GM19372 (cell line): Measurements from ENCODE around the gene LCTL.

ENCODE experiments used
- ATAC-seq: cut with Tn5 transposase; IDR thresholded peaks from one replicate; pipeline ENCODE4 v1.9.1; 2021; ENCODE audit warnings: mild to moderate bottlenecking, low read depth, moderate library complexity; ENCODE audit not compliant: unreplicated experiment

The LCTL gene, protein sequence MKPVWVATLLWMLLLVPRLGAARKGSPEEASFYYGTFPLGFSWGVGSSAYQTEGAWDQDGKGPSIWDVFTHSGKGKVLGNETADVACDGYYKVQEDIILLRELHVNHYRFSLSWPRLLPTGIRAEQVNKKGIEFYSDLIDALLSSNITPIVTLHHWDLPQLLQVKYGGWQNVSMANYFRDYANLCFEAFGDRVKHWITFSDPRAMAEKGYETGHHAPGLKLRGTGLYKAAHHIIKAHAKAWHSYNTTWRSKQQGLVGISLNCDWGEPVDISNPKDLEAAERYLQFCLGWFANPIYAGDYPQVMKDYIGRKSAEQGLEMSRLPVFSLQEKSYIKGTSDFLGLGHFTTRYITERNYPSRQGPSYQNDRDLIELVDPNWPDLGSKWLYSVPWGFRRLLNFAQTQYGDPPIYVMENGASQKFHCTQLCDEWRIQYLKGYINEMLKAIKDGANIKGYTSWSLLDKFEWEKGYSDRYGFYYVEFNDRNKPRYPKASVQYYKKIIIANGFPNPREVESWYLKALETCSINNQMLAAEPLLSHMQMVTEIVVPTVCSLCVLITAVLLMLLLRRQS

DNA sequence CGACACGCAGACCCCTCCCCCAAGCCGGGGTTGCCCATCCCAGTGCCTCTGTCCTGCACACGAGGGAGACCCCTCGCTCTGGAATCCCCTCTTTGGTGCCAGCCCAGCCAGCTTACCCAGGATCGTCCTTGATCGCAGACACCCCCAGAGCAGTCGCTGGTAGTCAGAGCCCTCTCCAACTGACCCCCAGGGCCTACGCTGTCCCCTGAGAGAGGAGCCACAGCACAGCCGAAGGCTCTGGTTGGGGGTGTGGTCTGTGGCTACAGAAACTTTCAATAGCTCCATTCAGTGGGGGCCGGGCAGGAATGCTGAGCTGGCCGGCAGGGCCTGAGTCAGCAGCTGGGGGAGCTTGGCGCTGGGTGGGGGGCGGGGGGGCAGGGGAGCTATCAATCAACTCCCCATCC is at the start of gene LCTL:
Gene LCTL, minus strand, starts transcription at position 258 of the 404 bp plus-strand sequence. CDS start 633 bp downstream, outside the sequence.
- no peak for ATAC-seq

DNA sequence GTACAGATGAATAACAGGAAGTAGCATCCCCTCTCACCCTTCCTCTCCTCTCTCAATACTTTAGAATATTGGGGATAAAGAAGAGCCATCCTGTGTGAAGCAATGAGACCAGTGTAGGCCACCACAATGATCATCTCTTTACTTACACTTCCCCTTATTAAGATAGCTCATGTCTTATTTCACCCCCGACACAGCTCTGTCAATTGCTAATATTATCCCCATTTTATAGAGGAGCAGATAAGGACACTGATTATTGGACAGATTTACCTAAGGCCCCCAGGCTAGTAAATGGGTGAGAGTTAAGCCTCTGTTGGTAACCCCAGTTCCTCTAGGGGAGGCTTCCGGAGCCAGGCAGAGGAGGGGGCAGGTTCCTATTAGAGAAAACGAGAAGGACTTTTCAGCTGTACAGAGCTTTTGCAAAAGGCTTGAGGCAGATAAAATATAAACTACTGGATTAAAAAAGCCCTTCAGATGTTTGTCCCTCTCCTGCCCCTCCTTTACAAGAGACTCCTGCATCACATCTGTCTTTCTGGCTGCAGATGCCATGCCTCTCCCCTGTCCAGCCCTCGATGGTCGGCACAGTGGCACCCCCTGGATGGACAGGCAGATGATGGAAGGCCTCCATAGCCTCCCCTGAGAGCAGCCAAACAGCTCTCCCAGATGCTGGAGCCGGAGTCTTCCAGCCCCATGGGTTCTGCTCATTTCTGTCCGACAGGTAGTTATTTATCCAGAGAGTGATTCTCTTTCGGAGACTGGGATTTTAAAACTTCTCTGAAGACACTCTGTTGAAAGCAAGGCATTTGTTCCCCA is 49.4 kb upstream of the LCTL start:
- no peak for ATAC-seq

DNA sequence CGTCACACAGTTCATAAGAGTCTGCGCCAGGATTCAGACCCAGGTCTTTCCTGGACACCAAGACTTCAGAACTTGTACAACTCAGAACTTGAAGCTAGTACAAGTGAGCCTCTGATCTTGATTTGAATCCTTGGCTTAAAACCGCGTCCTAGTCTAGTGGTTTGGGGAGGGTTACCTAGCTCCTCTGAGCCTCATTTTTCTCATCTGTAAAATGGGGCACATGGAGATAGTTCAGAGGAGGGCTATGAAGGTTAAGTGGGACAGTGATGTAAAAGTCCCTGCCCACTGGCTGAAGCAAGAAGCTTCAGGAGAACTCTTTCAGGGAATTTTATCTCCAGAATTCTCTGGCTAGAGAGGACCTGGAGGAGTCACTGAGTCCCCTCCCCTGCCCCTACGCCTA is 48.7 kb upstream of the LCTL start:
- no peak for ATAC-seq

DNA sequence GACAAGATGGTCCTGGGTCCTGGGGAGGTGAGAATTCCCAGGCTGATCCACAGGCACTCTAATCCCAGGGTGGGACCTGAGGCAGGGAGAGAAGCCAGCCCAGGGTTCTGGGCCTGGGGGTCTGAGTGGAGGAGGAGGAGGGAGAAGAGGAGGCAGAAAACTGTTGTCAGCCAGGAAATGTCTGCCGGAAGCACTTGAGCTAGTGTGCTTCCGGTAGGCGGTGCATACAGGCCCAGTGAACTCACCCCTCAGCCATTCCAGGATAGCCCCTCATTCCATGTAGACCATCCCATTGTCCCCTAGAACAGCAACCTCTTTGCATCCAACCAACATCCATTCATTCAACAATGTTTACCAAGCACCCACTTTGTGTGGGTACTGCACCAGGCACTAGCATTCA is 47.9 kb upstream of the LCTL start:
- no peak for ATAC-seq

DNA sequence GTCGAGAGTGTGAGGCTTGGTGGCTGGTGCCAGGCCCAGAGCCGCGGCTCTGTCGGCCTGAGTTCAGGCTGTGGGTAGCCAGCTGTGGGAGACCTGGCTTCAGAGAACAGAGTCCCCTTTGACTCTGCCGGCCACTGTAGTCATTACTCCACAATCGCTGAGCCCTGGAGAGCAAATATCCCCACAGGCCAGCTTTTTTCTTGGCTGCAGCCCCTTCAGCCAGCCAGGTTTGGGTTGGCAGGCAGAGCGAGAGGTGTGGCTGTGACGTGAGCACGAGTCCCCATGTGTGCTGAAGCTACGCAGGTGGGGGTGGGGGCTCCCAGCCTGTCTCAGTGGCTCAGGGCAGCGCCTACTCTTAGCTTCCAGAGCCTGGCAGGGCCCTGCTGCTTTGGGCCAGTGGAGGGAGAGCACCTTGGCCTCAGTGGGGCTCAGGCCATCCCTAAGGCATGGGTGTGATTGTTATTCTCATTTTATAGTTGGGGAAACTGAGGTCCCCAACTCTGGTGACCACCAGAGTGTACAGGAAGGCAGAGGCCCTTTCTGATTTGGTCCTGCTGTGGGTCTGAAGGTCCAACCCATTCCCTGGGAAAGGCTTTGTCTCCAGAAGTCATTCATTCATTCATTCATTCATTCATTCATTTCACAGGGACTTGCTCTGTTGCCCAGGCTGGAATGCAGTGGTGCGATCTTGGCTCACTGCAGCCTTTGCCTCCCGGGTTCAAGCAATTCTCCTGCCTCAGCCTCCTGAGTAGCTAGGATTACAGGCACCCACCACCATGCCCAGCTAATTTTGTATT is 45.7 kb upstream of the LCTL start:
- no peak for ATAC-seq

DNA sequence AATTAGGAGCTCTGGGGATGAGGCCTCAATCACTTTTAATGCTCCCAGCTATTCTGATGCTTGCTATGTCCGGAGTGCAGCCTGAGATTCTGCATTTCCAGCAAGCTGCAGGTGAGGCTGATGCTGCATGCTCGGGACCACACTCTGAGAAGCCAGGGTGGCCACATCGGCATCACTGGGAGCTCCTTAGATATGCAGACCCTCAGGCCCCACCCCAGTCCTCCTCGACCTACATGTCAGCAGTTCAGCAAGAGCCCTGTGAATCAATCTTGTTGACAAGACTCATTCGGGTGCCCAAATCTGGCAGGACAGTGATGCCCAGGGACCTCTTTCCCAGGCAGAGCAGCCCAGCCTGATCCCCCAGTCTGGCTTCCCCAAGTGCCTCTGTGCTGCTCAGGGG is 44.1 kb upstream of the LCTL start:
- no peak for ATAC-seq

DNA sequence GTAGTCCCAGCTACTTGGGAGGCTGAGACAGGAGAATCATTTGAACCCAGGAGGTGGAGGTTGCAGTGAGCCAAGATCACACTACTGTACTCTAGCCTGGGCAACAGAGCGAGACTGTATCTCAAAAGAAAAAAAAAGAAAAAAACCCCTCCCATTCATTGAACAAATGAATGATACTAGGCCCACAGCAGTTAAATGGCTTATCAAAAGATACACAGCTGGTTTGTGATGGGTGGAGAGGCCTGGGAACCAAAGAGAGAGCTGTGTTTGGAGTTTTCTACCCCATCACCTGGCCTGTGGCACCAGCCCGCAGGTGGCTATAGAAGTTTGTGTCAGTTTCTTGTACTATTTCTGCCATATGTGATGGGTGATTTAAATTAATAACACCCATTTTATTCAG is 43.1 kb upstream of the LCTL start:
- no peak for ATAC-seq

DNA sequence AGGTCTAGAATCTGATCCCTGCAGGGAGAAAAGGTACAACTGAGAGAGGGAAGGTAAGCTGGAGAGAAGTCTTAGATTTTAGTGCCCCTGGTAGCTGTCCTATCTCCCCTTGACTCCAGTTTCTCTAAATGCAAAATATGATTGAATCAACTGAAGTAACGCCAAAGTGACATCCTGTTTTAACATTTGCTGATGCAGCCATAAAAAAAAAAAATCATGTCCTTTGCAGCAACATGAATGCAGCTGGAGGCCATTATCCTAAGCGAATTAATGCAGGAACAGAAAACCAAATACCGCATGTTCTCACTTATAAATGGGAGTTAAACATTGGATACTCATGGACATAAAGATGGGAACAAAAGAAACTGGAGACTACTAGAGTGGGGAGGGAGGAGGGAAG is 42.4 kb upstream of the LCTL start:
- no peak for ATAC-seq

DNA sequence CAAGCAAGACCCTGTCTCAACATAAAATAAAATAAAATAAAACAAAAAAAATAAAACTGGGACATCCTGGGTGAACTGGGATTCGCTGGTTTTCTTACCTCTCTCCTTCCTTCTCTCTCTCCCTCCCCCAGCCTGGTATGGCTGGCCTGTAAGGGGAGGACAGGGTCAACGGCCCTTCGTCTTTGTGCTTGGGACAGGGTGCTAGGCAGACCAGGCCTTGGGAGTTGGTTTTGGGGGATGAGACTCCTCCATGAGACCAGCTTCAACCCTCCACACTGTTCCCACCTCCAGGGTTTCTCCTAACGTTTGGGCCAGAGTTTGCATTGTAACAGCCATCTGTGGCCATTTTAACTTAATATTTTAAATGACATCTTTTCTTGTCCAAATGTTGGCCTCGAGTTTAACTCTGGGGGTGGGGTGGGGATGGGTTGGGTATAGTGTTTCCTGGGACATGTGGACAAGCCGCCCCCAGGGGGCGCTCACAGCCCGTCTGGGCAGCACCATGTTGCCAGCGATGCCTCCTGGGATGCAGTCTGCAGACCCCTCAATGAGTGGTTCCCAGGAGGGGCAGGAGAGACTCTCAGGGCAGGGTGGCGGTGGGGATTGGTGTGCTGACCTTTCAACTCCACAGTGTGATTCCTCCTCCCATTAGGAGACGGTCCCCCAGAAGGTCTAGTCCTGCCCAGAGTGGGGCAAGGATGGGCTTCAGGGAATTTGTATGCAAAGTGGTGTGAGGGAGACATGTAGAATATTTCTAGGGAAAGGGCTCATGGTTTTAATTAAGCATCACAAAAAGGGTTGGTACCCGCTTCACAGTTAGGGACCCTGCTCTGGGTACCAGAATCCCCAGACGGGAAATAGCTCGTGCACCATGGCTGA is 37.7 kb upstream of the LCTL start:
- no peak for ATAC-seq

DNA sequence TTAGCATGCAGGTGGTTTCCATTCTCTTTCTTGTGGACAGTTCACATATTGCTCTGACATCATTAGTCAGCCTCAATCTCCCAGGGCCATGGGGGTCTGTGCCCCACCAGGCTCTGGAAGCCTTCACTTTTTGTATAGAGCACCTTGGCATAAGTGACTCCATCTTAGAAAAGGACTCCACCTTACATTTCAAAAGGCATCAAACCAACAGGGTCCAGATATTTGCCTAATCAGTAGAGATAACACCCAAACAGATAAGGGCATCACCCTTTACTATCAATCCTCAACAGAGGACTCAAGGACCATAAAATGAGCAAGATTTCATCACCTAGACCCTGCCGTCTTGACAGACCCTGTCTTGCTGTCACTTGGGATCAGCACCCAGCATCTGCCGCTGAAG is 35.7 kb upstream of the LCTL start:
- ATAC-seq = no peak

DNA sequence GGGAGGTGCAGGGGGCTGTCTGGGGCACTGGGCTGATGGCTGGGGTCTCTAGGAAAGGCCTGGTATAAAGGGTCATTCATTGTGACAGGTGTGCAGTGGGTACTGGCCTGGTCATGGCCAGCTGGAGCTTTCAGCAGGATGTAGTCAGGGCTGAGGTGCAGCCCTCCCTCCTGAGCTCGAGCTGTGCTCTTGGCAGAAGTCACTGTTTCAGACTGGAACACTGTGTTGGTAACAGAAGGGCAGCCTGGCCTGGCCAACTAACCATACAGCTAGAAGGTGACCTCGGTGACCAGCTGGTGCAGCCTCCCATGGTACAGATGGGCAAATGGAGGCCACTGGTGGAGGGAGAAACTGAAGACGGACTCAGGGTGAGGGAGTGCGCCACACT is 34.4 kb upstream of the LCTL start:
- ATAC-seq = no peak

DNA sequence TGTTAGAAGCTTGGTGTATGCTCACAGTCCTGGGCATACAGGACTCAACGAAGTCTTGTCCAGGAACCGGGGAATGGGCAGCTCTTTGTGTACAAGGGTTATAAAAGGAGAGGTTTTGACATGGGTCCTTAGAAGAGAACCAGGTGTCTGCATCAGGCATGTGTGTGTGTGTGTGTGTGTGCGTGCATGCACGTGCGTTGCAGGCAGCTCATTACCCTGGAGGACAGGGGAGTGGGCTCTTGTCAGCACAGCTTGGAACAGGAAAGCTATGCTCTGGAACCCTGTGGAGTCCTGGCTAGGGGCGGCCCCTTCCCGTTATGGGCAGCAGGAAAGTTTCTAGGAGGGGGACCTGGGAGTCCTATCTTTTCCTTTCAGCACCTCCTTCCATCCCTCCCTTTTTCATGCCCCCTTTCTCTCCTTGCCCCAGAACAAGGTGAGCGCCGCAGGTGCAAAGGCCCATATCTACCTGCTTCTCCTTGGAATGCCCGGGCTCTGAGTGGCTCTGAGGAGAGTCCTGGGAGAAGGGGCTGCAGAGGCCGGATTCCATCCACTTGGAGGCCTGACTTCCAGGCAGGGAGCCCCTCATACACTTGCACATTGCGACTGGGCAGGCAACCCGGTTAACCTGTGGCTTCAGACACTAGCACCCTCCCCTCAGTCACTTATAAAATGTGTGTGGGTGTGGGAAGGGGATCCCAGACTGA is 33.9 kb upstream of the LCTL start:
- no peak for ATAC-seq

DNA sequence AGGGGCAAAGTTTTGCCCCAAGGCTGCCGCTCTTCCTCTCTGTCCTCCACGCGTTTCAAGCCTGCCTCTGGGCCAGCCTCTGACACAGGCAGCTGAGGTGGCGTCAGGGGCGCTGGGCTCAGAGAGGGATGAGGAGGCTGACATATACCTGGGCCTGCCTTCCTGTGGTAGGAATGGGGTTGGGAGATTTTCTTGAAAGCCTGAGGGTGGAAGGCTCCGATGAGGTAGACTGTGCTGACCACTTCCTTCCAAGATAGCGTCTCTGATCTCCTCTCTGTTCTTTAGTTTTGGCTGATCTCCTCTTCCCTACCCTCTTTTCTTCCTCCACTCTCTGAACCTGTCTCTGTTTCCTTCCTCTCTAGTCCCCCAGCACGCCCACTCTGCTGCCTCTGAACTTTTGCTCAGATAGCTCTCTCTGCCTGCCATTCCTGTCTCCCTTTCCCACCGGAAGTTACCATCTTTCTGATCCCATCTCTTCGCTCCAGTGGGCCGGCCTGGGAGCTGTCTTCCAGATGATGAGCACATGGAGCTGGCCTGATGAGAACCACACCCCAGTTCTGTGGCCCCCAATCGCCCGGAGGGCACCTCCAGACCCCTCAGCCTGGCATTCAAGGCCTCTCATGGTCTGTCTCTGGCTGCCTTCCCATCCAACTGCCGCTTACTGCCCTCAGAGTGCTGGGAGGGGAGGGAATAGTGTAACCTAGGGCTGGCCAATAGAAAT is 32.5 kb upstream of the LCTL start:
- no peak for ATAC-seq

DNA sequence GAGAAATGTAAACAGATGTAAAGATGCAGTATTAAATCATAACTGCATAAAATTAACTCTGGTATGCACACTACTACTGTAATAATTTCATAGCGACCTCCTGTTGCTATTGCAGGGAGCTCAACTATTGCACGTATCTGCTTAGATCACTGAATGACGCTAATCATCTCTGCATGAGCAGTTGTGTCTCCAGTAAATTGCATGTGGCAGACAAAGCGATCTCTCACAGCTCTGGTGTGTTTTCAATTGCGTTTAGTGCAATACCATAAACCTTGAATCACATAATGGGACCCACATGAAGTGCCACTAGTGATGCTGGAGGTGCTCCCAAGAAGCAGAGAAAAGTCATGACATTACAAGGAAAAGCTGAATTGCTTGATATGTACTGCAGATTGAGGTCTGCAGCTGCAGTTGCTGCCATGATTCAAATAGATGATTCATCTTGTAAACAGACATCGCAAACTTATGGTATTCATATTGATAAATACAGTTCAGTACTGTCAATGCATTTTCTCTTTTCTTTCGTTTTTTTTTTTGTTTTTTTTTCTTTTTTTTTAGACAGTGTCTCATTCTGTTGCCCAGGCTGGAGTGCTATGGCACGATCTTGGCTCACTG is 30.2 kb upstream of the LCTL start:
- ATAC-seq = no peak

DNA sequence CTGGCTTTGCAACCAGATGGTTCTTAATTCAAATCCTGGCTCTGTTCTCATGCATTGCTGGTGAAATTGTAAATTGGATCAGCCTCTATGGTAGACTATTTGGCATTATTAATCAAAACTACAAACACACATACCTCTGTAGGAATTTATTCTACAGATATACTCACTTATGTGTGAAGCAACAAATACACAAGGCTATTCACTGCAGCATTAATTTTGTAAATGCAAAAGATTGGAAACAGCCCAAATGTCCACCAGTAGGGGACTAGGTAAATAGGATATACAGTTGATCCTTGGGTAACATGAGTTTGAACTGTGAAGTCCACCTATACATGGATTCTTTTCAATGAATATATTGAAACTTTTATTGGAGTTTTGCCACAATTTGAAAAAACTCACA is 29.5 kb upstream of the LCTL start:
- ATAC-seq = no peak

DNA sequence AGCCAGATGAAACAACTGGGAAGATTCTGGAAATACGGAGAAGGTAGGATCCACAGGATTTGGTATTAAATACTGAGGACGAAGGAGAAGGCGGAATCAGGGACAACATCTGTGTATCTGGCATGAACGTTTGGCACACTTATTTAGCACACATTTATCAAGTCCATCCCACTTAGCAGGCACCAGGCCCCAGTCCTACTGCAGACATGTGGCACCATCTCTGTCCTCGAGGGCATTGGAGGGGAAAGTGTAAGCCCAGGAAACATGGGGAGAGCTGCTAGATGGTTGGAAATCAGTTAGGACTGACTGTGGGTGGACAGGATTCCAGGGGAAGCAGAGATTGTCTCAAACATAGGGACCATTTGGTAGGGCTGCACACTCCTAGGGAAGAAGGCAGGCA is 29.0 kb upstream of the LCTL start:
- no peak for ATAC-seq

DNA sequence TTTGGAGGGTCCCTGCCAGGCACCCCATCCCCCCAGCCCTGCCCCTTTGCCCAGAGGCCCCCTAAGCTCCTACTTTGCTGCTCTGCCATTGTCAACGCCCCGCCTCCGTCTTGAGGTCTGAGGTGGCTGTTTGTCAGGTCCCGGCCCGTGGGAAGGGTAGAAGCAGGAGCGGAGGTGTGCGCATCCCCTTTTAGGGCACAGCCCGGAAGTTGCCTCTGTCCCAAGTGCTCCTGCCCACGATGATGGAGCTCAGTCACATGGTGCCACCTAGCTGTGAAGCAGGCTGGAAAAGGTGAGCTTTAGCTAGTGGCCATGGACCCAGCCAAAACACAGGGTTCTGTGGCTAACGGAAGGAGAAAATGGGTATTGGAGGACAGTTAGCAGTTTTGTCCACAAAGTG is 28.5 kb upstream of the LCTL start:
- no peak for ATAC-seq

DNA sequence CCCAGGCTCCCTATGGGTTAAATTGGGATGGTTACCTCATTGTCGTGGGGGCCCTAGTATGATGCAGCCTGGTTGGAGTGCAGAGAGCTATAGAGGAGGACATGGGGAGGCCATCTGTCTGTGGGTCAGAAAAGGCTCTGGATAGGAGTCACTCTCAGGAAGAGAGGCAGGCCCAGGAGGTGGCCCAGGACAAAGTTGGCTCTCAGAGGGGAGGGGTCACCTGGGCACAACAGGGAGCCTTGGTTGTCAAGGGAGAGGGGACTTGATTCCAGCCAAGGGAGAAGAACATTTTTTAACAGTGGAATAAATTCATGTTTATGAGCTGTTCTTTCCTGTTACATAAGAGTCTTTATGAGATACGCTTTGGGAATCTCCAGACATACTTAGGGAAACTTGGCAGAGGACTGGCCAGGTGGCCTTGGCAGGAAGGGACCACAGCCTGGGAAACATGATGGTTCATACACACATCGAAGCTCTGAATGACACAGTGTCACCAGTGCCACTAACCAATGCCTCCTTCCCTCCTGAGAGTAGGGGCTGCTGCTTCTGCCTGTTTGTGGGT is 27.5 kb upstream of the LCTL start:
- ATAC-seq = no peak
